ENCODE measurements around the gene EIF6.

- TF ChIP-seq POLR2AphosphoS5 (IDR thresholded peaks at IDR 0.05) (no peak), CTCF (IDR thresholded peaks at IDR 0.05) (no peak)
These were observed 18.8 kb upstream of the EIF6 start for GRCh38 chr20:35303382-35303734.
